ENCODE results near the gene STIP1.
A peak's percentile ranks its signal among the peaks of the same experiment; 100 is the strongest.

The STIP1 gene

GRCh38 chr11:64203421-64204079 lies 17.6 kb downstream of the STIP1 start:
- DNase-seq, result no peak

DNA sequence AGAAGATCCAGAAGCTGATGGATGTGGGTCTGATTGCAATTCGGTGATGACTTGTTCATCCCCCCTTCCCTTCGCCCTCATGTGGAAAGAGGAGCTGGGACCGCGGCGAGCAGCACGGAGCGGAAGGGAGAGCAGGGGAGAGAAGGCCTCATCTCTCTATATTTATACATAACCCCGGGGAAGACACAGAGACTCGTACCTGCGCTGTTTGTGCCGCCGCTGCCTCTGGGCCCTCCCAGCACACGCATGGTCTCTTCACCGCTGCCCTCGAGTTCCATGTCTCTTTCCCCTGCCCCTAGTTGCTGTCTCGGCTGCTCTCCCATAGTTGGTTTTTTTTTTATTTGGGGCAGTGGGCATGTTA lies 18.1 kb downstream of the STIP1 start:
- DNase-seq, result no peak

- peak; percentile 87 for DNase-seq
Observed at GRCh38 chr11:64204464-64204989, 18.6 kb downstream of the STIP1 start.

DNA sequence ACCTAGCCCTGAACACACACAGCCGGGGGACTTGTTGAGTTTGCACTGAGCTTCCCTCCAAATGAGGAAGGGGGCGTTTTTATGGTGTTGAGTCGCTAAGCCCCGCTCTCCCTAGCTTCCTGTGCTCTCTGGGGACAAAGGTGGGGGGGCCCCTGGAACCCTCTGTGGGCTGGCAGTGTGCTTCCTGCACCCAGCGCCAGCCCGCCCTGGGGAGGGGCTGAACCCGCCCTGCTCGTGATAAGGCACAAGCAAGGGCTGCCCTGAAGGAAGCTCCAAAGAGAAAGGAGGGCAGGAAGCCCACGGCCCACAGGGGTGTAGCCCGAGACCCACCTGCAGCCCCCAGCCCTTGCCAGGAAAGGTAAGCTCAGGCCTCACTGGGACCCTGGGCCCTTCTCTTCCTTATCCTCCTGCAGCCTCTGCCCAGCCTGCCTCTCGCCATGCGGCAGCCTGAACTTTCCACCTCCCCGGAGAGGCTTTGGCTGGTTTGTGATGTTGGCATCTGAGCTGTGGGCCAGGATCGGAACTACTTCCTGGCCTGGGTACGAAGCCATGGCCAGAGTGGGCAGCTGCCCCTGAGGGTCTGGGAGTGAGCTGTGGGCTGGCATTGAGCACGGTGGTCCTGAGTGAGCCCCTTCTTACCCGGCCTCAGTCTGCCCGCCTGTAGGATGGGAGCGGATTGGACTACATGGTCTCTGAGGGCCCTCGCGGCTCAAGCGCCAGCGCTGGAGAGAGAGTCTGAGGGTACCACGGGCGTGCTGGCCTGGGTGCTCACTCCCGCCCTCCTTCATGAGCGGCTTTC lies 20.7 kb downstream of the STIP1 start, which contains the start of gene FERMT3:
TSS of gene FERMT3 (plus strand) at position 265 of the 799 bp plus-strand sequence. CDS start 644 bp downstream, outside the sequence.
- no peak for DNase-seq

DNA sequence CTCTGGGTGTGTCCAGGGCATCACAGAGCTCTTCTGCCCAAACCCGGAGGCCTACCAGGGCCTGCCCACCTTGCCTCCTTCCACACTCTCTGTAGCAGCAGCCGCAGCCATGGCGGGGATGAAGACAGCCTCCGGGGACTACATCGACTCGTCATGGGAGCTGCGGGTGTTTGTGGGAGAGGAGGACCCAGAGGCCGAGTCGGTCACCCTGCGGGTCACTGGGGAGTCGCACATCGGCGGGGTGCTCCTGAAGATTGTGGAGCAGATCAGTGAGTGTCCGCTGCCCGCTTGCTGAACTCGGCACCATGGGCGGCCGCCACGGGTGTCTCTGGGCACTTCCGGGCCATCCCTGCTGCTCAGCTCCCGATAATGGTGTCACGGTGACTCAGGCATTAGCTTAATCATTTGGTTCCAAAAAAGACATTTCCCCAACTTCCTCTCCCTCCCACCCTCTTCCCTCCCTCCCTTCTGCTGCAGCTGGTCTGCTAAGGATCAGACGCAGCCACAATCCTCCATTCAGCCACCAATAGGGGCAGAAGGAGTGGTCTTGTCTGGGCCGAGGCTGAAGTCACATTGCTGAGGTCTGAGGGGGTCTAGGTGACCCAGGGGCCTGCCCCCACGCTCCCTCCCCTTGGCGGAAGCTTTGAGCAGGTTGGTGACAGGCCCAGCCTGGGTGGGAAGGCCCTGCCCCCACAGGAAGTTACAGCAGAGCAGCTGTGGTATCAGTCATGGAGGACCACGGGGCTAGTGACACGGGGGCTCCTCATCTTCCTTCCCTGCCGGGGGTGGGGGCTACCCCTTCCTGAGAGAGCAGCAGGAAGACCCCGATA lies 21.5 kb downstream of the STIP1 start:
- no peak for DNase-seq

DNA sequence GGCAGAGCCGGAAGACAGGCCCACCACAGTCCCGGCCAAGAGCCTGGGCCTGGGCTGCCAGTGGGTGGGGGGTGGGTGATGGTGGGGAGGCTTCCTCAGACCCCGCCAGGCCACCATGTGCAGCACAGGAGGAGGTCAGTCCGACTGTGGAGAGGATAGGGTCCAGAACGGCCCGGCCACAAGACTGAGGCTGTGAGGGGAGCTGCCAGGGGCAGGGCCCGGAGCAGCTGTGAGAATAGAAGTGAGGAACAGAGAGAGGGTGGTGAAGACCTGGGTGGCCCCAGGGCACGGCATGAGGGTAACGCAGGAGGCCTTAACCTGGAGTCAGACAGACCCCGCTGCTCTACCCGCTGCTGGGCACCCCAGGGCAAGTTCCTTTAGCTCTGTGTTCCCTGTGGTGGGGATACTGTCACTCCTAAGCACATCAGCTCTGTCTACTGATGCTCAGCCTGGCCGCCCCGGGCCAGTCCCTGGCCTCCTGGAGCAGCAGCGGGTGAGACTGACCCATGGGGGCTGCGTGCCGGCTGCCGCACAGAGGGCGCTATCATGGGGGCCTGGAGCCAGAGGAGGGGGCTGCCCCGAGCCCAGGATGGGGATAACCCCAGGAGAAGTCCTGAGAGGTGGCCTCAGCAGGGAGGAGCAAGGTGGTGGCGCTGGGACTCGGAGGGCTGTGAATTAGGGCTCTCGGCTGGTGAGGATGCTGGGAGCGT lies 22.3 kb downstream of the STIP1 start:
- DNase-seq, result no peak

DNA sequence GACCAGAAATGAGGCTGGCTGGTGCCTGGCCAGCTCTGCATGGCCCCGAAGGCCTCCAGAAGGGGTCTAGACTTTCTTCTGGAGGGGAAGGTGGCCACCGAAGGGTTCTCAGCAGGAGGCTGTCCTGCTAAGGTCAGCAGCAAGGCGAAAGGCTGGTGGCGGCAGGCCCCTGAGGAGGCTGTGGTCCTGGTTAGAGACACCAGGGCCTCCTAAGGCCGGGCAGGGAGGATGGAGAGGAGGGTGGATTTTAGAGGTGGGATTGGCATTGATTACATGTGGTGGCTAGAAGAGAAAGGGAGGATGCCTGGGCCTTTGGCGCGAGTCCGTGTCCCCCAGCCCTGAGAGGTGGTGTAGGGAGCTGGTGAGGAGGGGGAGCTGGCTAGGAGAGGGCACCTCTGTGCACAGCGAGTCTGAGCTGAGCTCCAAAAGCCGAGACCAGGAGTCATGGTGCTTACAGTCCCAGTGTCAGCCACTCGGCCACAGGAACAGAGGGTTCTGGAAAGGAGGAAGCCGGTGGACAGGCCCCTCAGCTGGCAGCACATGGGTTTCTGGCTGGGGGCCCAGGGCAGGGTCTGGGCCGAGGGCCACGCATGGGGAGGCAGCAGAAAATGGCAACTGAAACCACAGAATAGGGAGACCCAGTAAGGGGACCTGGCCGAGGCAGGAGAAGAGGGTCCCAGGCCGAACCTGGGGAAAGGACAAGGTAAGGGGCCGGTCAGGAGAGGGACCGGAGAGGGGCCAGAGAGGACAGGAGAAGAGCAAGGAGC lies 23.0 kb downstream of the STIP1 start:
- no peak for DNase-seq

DNA sequence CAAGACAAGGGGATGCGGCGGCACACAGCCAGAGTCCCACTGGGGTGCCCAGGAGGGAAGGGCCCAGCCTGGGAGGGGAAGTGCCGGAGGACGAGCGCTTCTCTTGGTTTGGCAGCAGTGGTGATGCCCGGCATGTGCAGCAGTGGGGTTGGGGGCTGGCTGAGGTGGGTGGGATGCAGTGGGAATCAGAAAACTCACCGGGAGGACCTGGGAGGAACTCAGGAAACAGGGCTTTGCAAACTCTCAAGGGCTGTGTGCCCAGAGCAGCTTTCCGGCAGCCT lies 23.5 kb downstream of the STIP1 start:
- no peak for DNase-seq

DNA sequence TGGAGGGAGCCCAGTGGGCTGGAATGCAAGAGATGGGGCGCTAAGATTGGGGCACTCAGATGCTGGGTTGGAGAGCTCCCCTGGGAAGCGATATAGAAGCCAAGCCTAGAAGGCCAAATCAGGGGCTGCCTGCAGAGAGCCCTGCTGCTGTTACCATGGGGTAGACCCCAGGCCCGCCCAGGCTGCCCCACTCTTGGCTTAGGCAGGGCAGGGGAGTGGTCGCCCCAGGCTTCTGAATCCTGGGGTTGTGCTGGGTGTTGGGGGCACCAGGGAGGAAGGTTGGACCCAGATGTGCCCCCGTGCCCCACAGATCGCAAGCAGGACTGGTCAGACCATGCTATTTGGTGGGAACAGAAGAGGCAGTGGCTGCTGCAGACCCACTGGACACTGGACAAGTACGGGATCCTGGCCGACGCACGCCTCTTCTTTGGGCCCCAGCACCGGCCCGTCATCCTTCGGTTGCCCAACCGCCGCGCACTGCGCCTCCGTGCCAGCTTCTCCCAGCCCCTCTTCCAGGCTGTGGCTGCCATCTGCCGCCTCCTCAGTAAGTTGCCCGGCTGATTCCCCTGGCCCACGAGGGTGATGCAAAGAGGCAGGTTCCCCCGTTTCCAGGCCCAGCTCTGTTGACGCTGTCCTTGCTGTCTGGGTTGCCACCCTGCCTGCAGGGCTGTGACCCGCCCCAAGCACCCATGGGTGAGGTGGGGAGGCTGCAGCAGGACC lies 24.5 kb downstream of the STIP1 start:
- no peak for DNase-seq

DNA sequence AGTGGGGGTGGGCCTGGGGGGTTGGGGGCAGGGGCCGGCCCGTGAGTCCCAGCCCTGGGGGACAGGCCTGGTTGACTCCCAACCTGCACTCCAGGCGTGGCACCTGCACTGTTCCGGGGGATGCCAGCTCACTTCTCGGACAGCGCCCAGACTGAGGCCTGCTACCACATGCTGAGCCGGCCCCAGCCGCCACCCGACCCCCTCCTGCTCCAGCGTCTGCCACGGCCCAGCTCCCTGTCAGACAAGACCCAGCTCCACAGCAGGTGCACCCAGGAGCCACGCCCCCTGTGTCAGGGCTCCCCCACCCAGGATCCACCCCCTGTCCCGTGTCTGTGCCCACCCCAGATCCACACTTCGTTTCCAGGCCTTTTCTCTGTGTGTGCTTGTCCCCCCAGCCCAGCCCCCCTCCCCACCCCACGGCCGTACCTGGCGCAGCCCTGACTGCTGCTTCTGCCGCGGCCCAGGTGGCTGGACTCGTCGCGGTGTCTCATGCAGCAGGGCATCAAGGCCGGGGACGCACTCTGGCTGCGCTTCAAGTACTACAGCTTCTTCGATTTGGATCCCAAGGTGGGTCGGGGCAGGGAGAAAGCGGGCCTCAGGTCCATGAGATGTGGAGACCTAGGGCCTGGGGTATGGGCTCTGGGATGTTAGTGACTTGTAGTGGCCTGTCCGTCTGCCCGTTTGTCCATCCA lies 25.4 kb downstream of the STIP1 start:
- DNase-seq, result no peak

GRCh38 chr11:64216879-64217278 lies 30.9 kb downstream of the STIP1 start:
- DNase-seq, result no peak

DNA sequence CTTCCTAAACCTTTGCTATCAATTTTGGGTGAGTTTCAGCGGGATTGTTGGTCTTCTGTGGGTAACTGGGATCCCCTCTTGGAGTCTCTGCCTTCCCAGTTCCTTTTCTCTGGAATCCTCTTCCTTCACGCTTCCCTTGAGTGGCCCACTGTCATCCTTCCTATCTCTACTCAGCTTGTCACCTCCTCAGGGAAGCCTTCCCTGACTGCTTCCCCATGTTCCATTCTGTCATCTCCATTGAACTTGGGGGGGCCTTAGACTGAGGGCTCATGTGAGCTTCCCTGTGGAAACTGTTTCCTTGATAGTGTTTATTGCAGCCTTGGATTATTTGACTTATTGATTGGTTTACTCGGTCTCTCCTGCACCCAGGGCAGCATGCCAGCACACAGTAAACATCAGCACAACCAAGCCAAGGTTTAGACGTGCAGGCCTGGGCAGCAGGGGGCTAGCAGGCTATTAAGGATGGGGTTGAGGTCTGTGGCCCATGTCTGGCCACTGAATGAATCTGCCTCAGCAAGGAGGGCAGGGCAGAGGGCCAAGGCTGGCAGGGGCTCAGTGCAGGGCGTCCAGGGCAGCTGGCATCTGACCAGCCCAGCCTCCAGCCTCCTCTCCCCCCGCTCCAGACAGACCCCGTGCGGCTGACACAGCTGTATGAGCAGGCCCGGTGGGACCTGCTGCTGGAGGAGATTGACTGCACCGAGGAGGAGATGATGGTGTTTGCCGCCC lies 32.8 kb downstream of the STIP1 start:
- no peak for DNase-seq

GRCh38 chr11:64219354-64219684 lies 33.3 kb downstream of the STIP1 start:
- no peak for DNase-seq

DNA sequence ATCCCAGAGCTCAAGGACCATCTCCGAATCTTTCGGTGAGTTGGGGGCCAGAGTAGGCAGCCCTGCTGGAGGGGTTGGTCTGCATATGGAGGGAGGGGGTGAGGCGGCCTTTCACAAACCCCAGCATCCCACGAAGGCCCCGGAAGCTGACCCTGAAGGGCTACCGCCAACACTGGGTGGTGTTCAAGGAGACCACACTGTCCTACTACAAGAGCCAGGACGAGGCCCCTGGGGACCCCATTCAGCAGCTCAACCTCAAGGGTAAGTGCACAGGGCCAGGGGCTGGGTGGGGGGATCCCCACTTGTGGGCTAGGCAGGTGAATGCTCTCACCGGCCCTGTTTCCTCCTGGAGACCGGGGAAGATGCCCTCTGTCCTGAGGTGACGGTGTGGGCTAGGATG lies 33.8 kb downstream of the STIP1 start:
- DNase-seq, result no peak

DNA sequence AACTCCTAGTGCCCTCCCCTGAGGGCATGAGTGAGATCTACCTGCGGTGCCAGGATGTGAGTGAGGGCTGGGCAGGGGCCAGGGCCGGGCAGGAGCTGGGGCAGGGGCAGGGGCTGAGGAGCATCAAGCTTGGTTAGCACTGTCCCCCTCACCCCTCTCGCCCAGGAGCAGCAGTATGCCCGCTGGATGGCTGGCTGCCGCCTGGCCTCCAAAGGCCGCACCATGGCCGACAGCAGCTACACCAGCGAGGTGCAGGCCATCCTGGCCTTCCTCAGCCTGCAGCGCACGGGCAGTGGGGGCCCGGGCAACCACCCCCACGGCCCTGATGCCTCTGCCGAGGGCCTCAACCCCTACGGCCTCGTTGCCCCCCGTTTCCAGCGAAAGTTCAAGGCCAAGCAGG lies 34.3 kb downstream of the STIP1 start:
- no peak for DNase-seq

DNA sequence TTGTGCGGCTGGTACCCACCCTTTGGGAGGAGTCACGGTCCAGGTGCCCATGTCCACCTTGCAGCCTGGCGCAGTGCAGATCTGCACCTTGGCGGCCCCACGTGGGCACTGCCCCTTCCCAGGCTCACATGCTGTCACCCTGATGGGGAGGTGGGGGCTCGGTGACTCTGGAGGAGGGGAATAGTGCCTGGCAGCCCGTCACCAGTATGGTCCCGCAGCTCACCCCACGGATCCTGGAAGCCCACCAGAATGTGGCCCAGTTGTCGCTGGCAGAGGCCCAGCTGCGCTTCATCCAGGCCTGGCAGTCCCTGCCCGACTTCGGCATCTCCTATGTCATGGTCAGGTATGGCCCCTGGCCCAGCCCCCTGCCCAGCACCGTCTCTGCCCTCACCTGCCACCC lies 34.8 kb downstream of the STIP1 start:
- DNase-seq, result no peak

DNA sequence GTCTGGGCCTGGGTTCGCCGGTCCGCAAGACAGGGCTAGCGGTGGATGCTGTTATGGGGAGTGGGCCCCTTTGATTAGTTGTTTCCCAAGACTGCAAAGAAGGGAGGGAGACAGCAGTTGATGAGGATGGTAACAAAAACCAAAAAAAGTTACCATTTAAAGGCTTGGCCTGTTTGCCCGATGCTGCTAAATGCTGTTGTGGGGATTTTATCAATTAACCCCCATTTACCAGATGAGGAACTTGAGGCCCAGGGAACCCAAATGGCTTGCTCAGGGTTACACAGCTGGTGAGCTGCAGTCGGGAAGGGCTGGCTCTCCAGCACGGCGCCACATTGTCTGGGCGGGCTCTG lies 36.7 kb downstream of the STIP1 start:
- no peak for DNase-seq

- no peak for DNase-seq
Observed at GRCh38 chr11:64223001-64223651, 37.2 kb downstream of the STIP1 start.

- DNase-seq, result peak; percentile 44
Observed at GRCh38 chr11:64224151-64224890, 38.4 kb downstream of the STIP1 start.
